Gastroesophageal sphincter (tissue), 3 donors: Measurements from ENCODE around the gene CABLES2.

Experiments
- CTCF ChIP-seq, 4 experiments: fragments of 200-600 bp in 2 of 4; fragments of 450-650 bp in 2 of 4; sonication (generic) in 1 of 4; IDR thresholded peaks; one replicate each; pipeline ENCODE4 v1.5.1; 2017 to 2019; ENCODE audit warnings: antibody characterized with exemption in 4 of 4, mild to moderate bottlenecking in 2 of 4, moderate library complexity in 2 of 4
- POLR2A ChIP-seq, 2 donors: fragments of 450-650 bp; IDR thresholded peaks; one replicate each; pipeline ENCODE4 v1.6.1; 2017; ENCODE audit warnings: antibody characterized with exemption in 2 of 2, mild to moderate bottlenecking in 2 of 2, moderate library complexity in 1 of 2
- POLR2AphosphoS5 ChIP-seq: sonication (generic); formaldehyde crosslinking; IDR thresholded peaks from one replicate; pipeline ENCODE4 v1.6.1; 2017; ENCODE audit warnings: antibody characterized with exemption

GRCh38 chr20:62348604-62349003, 58.5 kb downstream of the CABLES2 start:
- TF ChIP-seq CTCF (IDR thresholded peaks at IDR 0.05) (no peak), POLR2A (IDR thresholded peaks at IDR 0.05) (no peak), POLR2AphosphoS5 (no peak)
